Astrocyte (in vitro differentiated cells and primary cell): Measurements from ENCODE around the gene CCNK. TPM values are rescaled to one million over a fixed set of nuclear protein-coding genes. Genes with fewer than 3 reads are reported as not detected.

ENCODE experiments used
- DNase-seq: peaks from one replicate; pipeline ENCODE4 v3.0.0-alpha.2; 2010; ENCODE audit warnings: low read depth
- FAIRE-seq: peaks from 2 replicates; lab custom pipeline; 2011; peaks lifted over from hg19 to GRCh38; lab: Jason Lieb, UNC
- H2AFZ ChIP-seq: 2 replicates; pipeline ENCODE4 v1.6.0; 2012; ENCODE audit warnings: low read depth, low read length, inconsistent platforms
- H3K27ac ChIP-seq: 2 replicates; pipeline ENCODE4 v1.5.1; 2011; ENCODE audit warnings: low read depth, low read length, inconsistent platforms
- H3K27me3 ChIP-seq: 2 replicates; pipeline ENCODE4 v1.6.0; 2011; ENCODE audit warnings: low read length, inconsistent platforms; ENCODE audit not compliant: insufficient read depth
- H3K36me3 ChIP-seq: 2 replicates; pipeline ENCODE4 v1.5.1; 2011; ENCODE audit warnings: low read length, inconsistent platforms; ENCODE audit not compliant: insufficient read depth
- H3K4me1 ChIP-seq: 2 replicates; pipeline ENCODE4 v1.5.1; 2011; ENCODE audit warnings: low read length, inconsistent platforms; ENCODE audit not compliant: insufficient read depth
- H3K4me2 ChIP-seq: 2 replicates; pipeline ENCODE4 v1.6.0; 2012; ENCODE audit warnings: low read length, inconsistent platforms
- H3K4me3 ChIP-seq: 2 replicates; pipeline ENCODE4 v1.5.1; 2011; ENCODE audit warnings: low read depth, mild to moderate bottlenecking, low read length, inconsistent platforms; ENCODE audit not compliant: insufficient read depth
- H3K79me2 ChIP-seq: 2 replicates; pipeline ENCODE4 v1.6.0; 2012; ENCODE audit warnings: mild to moderate bottlenecking, low read length, inconsistent platforms; ENCODE audit not compliant: insufficient read depth
- H3K9ac ChIP-seq: 2 replicates; pipeline ENCODE4 v1.6.0; 2012; ENCODE audit warnings: mild to moderate bottlenecking, low read length, inconsistent platforms
- H3K9me3 ChIP-seq: 2 replicates; pipeline ENCODE4 v1.5.1; 2012; ENCODE audit warnings: low read depth, mild to moderate bottlenecking, low read length, inconsistent platforms; ENCODE audit not compliant: insufficient read depth
- H4K20me1 ChIP-seq: 2 replicates; pipeline ENCODE4 v1.6.0; 2012; ENCODE audit warnings: low read length, inconsistent platforms; ENCODE audit not compliant: insufficient read depth
- H3K27ac Mint-ChIP-seq: one replicate; pipeline ENCODE4 v1.8.0; 2021; ENCODE audit warnings: mild to moderate bottlenecking, mixed read lengths; ENCODE audit not compliant: unreplicated experiment
- H3K27me3 Mint-ChIP-seq: one replicate; pipeline ENCODE4 v1.8.0; 2021; ENCODE audit warnings: low read depth, mixed read lengths; ENCODE audit not compliant: unreplicated experiment
- H3K36me3 Mint-ChIP-seq: one replicate; pipeline ENCODE4 v1.8.0; 2021; ENCODE audit warnings: low read depth, mixed read lengths; ENCODE audit not compliant: unreplicated experiment
- H3K4me1 Mint-ChIP-seq: one replicate; pipeline ENCODE4 v1.8.0; 2021; ENCODE audit warnings: low read depth, mixed read lengths; ENCODE audit not compliant: unreplicated experiment
- H3K4me3 Mint-ChIP-seq: one replicate; pipeline ENCODE4 v1.8.0; 2021; ENCODE audit warnings: mild to moderate bottlenecking, moderate library complexity, mixed read lengths; ENCODE audit not compliant: unreplicated experiment
- H3K9me3 Mint-ChIP-seq: one replicate; pipeline ENCODE4 v1.8.0; 2021; ENCODE audit warnings: mild to moderate bottlenecking, mixed read lengths; ENCODE audit not compliant: unreplicated experiment
- EZH2 ChIP-seq: IDR thresholded peaks from 2 replicates; pipeline ENCODE4 v1.6.1; 2012; ENCODE audit warnings: mild to moderate bottlenecking, low read length, inconsistent platforms; ENCODE audit not compliant: insufficient read depth
- total RNA-seq: library from RNA; stranded (reverse); gene quantifications from 2 replicates; pipeline ENCODE4 v1.2.1, GENCODE V29; 2021
- TF ChIP-seq, protein P1 (sequence below): IDR thresholded peaks from 2 replicates; pipeline ENCODE4 v1.5.1; 2011; ENCODE audit warnings: low read depth, mild to moderate bottlenecking, inconsistent platforms, low read length, moderate library complexity; ENCODE audit not compliant: insufficient read depth

The CCNK gene
- total RNA-seq, 1 donor from 2014 or later: 121 TPM

DNA sequence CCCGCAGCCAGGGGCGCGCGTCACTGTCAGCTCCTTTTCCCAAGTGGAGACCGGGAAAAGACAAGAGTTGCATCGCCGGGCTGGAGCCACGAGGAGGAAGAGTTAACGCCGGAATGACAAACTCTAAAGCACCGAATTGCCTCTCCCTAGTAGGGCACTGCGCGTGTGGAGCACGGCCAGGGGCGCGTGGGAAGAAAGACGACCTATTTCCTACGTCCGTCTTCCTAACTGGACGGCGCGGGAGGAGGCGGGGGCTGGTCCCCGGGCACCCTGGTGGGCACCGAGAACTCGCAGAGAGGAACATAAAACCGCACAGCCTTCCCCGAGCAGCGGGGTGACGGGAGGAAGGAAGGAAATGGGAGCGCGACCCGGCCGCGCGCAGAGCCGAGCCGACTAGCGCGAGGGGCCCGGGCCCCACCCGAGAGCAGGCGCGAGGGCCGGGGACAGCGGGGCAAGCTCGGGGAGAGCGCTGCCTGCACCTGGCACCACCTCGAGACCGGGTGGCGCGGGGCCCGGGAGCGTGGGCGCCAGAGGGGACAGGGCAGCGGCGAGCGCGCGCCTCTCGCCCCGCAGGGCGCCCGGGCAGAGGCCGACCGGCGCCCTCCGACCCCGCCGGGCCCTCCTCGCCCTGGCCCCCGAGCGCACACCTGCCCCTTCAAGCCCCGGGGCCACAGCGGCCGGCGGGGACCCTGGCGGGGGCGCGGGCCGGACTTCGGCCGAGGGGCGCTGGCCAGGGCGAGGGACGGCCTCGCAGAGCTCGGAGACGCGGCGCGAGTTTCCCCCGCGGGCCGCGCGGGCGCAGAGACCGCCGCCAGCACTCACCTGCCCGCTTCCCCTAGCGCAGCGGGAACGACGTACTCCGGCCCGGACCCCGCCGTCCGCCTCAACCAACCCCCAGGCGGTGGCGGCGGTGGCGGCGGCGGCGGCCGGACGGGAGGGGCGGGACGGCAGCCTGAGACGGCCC is 1.0 kb upstream of the CCNK start, which contains the start of gene SETD3:
TSS of gene SETD3 (minus strand) at position 954 of the 964 bp plus-strand sequence. CDS start 15,054 bp downstream, outside the sequence.
- Mint-ChIP-seq H3K4me3 (peak within 1 kb of the TSS; percentile 98), H3K9me3 (no peaks in the 10 kb centered on the region), H3K27me3 (no peaks in the 10 kb centered on the region), H3K4me1 (peaks cover 45% of the 10 kb centered on the region), H3K27ac (peak within 1 kb of the TSS; percentile 99), H3K36me3 (no peaks in the 10 kb centered on the region)
- DNase-seq: peak; percentile 65
- no peak for FAIRE-seq
- Histone ChIP-seq H2AFZ (peak within 1 kb of the TSS; percentile 81), H3K27me3 (no peaks in the 10 kb centered on the region), H3K36me3 (peaks cover 2% of the 10 kb centered on the region), H3K9ac (peak within 1 kb of the TSS; percentile 96), H3K9me3 (no peaks in the 10 kb centered on the region), H3K4me1 (peaks cover 9% of the 10 kb centered on the region), H3K27ac (peak within 1 kb of the TSS; percentile 92), H3K4me2 (peak within 1 kb of the TSS; percentile 94), H3K79me2 (peaks cover 89% of the 10 kb centered on the region), H4K20me1 (peaks cover 76% of the 10 kb centered on the region), H3K4me3 (peak within 1 kb of the TSS; percentile 96)
- no peak for TF ChIP-seq EZH2
- TF ChIP-seq, protein P1, sequence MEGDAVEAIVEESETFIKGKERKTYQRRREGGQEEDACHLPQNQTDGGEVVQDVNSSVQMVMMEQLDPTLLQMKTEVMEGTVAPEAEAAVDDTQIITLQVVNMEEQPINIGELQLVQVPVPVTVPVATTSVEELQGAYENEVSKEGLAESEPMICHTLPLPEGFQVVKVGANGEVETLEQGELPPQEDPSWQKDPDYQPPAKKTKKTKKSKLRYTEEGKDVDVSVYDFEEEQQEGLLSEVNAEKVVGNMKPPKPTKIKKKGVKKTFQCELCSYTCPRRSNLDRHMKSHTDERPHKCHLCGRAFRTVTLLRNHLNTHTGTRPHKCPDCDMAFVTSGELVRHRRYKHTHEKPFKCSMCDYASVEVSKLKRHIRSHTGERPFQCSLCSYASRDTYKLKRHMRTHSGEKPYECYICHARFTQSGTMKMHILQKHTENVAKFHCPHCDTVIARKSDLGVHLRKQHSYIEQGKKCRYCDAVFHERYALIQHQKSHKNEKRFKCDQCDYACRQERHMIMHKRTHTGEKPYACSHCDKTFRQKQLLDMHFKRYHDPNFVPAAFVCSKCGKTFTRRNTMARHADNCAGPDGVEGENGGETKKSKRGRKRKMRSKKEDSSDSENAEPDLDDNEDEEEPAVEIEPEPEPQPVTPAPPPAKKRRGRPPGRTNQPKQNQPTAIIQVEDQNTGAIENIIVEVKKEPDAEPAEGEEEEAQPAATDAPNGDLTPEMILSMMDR: no peak

DNA sequence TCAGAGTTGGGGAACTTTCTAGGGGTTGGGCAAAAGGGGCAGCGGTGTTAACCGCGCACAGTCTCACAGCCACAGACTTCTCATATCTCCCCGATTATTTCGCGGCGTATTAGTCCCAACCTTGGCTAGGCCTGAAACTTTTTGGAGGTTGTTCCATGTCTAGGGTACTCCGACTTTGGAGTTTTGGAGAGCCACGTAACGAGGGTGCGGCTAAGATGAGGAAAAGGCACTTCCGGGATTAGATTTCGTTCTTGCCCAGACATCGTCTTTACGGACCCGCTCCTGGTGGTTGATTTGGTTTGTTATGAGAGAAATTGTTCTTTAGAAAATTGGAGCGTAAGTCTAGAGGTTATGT is 513 bp downstream of the CCNK start:
- Mint-ChIP-seq H3K9me3 (no peaks in the 10 kb centered on the region), H3K4me3 (peak overlapping the region; percentile 98), H3K27ac (peak overlapping the region; percentile 99), H3K36me3 (no peaks in the 10 kb centered on the region), H3K27me3 (no peaks in the 10 kb centered on the region), H3K4me1 (peaks cover 40% of the 10 kb centered on the region)
- Histone ChIP-seq H3K79me2 (peaks cover 89% of the 10 kb centered on the region), H3K4me2 (peak overlapping the region; percentile 94), H3K27ac (peak overlapping the region; percentile 92), H3K4me3 (peak overlapping the region; percentile 96), H2AFZ (peak overlapping the region; percentile 81), H3K4me1 (peaks cover 9% of the 10 kb centered on the region), H4K20me1 (peaks cover 77% of the 10 kb centered on the region), H3K36me3 (no peaks in the 10 kb centered on the region), H3K9ac (peak overlapping the region; percentile 96), H3K9me3 (no peaks in the 10 kb centered on the region), H3K27me3 (no peaks in the 10 kb centered on the region)
- DNase-seq: peak; percentile 27
- no peak for FAIRE-seq
- TF ChIP-seq, protein P1: no peak
- TF ChIP-seq EZH2: no peak
